ENCODE data around the gene LINC01488.

LINC01488 gene

DNA sequence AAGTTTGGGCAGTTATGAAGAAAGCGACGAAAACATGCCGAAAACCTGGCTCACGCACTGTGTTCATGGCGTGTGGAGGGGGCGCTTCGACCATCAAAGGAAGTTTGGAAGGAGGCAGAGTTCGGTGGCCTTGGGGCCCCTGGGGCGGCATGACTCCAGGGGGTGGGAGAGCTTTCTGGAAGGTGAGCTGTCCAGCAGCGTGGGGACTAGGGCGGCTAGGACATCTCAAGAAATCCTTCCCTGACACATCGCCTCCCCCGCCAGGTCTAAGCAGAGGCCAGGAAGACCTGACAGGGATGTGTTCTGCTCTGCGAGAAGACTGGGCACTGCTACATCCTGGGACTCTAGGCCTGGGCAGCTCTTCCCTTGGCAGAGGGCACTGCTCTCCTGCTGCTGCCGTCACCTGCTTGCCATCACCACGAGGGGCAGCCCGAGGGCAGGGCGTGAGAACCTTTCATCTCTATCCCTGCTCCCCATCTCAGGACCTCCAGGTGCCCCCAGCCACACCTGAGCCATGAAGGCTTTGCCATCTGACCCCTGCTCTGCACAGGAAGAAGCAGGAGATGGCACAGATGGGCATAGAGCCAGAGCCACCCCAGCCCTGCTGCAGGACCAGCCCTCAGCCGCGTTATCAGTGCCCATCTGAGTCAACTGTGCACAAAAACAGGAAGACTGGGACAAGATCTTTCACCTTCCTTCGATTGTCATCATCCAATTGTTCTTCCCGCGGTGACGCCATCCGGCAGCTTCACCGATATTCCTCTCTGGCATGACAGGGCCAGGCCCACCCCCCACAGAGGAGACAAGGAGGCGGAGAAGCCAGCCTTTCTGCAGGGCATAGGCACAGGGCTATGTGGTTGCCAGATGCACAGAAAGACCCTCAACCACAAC is 12.7 kb downstream of the LINC01488 start:
- H3K36me3 ChIP-seq (ENCODE audit: insufficient read depth, low read length) = no peaks in the 10 kb centered on the region
- H3K9me3 ChIP-seq (replicated peaks; ENCODE audit: low read length) = no peaks in the 10 kb centered on the region
- H3K4me1 ChIP-seq (ENCODE audit: control insufficient read depth, insufficient read depth, low read length) = peaks cover 17% of the 10 kb centered on the region
- no peaks in the 10 kb centered on the region for H3K27me3 ChIP-seq (ENCODE audit: control insufficient read depth, insufficient read depth, low read length)
- no peak overlapping the region for H3K4me3 ChIP-seq (ENCODE audit: low read length)
- no peak overlapping the region for H3K9ac ChIP-seq (ENCODE audit: low read depth, low read length)
- no peak overlapping the region for H3K4me2 ChIP-seq (ENCODE audit: low read length)

DNA sequence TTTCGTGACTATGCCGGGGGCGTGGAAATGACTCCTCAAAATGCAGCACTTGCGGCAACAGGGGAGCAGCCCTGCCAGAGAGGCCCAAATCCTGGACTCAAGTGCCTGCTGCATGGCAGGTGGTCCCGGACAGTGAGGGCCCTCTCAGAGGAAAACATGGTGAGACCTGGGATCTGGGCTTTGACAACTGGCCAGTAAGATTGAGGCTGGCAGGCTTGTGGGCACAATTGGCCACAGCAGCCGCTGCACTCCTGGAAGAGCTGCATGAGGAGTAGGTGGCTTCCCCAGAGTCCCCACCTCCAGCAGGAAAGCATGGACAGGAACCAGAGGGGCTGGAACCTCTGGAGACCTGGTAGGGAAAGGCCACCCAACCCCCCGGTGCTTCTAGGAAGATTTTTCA is 13.4 kb downstream of the LINC01488 start:
- Histone ChIP-seq H3K9me3 (replicated peaks; ENCODE audit: low read length) (no peaks in the 10 kb centered on the region), H3K4me2 (ENCODE audit: low read length) (no peak overlapping the region), H3K36me3 (ENCODE audit: insufficient read depth, low read length) (no peaks in the 10 kb centered on the region), H3K27me3 (ENCODE audit: control insufficient read depth, insufficient read depth, low read length) (no peaks in the 10 kb centered on the region), H3K9ac (ENCODE audit: low read depth, low read length) (no peak overlapping the region), H3K4me1 (ENCODE audit: control insufficient read depth, insufficient read depth, low read length) (peaks cover 17% of the 10 kb centered on the region), H3K4me3 (ENCODE audit: low read length) (no peak overlapping the region)

DNA sequence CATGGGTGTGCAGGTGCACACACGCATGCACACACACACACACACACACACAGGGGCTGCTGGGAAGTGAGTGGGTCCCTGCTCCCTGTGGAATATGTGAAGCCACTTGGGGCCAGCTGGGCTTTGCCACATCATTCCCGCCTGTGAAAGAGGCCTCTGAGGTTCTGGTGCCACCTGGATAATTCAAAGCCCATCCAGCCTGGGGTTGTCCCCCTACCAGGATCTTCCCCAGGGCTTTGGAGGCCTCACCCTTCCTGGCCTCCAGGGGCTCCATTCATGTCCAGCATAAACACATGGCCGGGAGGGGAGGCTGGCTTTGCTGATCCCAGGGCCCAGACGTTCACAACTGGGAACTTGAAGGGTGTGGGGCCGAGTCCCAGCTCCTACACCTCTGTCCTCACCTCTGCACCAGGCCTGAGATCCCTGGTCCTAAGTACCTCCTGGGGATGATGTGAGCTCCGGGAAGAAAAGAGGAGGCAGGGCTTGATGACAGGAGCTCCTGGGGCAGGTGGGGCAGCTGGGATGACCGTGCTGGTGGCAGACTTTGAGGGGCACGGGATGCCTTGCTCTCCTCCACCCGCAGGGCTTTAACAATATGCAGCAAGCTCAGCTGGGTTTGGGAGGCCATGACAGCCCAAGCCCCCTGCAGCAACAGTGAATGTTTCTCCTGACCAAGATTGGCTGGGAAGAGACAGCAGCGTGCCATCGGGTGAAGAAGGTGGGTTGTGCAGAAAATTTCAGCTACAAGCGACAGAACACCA is 14.2 kb downstream of the LINC01488 start:
- peaks cover 17% of the 10 kb centered on the region for H3K4me1 ChIP-seq (ENCODE audit: control insufficient read depth, insufficient read depth, low read length)
- H3K9ac ChIP-seq (ENCODE audit: low read depth, low read length) = no peak overlapping the region
- no peaks in the 10 kb centered on the region for H3K36me3 ChIP-seq (ENCODE audit: insufficient read depth, low read length)
- H3K4me3 ChIP-seq (ENCODE audit: low read length) = no peak overlapping the region
- no peaks in the 10 kb centered on the region for H3K27me3 ChIP-seq (ENCODE audit: control insufficient read depth, insufficient read depth, low read length)
- no peaks in the 10 kb centered on the region for H3K9me3 ChIP-seq (replicated peaks; ENCODE audit: low read length)
- no peak overlapping the region for H3K4me2 ChIP-seq (ENCODE audit: low read length)

DNA sequence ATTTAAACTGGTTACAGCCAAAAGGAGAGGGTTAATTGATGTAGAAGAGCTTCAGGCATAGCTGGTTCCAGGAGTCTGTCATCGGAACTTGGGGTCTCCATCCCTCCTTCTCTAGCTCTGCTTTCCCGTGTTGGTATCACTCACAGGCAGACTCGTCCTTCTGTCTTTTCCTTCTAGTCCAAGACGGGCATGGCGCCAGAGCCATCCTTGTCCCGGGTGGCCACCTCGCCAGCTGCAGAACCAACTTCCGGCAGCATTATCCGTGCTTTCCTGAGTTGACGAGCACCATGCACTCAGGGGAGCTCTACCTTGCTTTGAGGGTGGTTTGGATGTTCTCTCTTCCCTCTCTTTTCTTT is 14.7 kb downstream of the LINC01488 start:
- peaks cover 17% of the 10 kb centered on the region for H3K4me1 ChIP-seq (ENCODE audit: control insufficient read depth, insufficient read depth, low read length)
- H3K9me3 ChIP-seq (replicated peaks; ENCODE audit: low read length) = no peaks in the 10 kb centered on the region
- H3K27me3 ChIP-seq (ENCODE audit: control insufficient read depth, insufficient read depth, low read length) = no peaks in the 10 kb centered on the region
- no peaks in the 10 kb centered on the region for H3K36me3 ChIP-seq (ENCODE audit: insufficient read depth, low read length)
- no peak overlapping the region for H3K4me2 ChIP-seq (ENCODE audit: low read length)
- peak overlapping the region; percentile 81 for H3K9ac ChIP-seq (ENCODE audit: low read depth, low read length)
- H3K4me3 ChIP-seq (ENCODE audit: low read length) = no peak overlapping the region

DNA sequence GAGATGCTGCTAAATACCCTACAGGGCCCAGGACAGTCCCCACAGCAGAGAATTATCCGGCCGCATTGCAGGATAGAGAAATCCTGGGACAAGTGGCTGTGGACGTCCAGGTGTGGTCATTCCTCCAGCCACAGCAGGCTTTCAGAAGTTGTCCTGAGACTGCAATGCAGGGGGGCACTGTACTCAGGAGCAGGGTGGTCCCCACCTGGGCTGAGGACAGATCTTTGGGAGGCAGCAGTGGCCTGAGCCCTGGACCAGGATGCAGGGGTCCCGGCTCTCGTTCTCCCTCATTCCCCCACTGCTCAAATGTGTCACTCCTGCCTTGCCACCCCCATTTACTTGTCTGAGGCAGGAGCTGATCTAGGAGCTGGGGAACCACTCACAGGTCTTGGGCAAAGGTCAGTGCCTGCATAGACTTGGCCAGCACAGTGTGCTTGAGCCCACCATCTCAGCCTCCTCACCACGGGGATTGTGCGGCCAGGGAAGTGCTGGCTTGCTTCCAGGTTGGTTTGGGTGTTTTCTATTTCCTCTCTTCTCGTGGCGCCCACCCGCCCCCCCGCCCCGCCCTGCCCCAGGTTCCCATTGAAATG is 15.3 kb downstream of the LINC01488 start:
- peak overlapping the region; percentile 81 for H3K9ac ChIP-seq (ENCODE audit: low read depth, low read length)
- peak overlapping the region; percentile 36 for H3K4me3 ChIP-seq (ENCODE audit: low read length)

DNA sequence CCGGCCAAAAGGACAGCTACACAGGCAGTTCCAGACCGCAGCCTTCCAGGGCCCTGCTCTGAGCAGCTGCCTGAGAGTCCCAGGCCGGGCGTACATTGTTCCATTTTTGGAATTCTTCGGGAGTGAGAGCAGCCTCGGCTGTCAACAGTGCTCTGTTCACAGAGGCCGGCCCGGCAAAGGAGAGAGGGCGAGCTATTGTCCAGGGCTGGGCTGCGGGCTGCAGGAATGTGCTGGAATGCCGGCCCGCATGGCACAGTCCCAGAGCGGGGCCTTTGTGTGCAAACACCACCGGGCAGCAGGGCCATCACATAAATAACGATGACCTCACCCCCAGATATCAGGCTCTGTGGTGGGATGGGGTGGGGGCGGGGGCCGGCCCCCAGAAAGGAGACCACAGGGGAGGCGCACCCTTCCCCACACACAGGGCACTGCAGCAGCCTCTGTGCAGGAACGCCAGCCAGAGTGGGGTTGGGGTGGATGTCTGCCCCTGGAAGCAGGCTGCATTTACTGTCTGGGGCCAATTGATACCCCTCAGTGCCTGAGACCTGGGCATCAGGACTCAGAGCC is 15.8 kb downstream of the LINC01488 start:
- peak overlapping the region; percentile 36 for H3K4me2 ChIP-seq (ENCODE audit: low read length)
- no peaks in the 10 kb centered on the region for H3K9me3 ChIP-seq (replicated peaks; ENCODE audit: low read length)
- H3K9ac ChIP-seq (ENCODE audit: low read depth, low read length) = peak overlapping the region; percentile 20
- peak overlapping the region; percentile 14 for H3K4me3 ChIP-seq (ENCODE audit: low read length)
- no peaks in the 10 kb centered on the region for H3K36me3 ChIP-seq (ENCODE audit: insufficient read depth, low read length)
- H3K4me1 ChIP-seq (ENCODE audit: control insufficient read depth, insufficient read depth, low read length) = peaks cover 17% of the 10 kb centered on the region
- H3K27me3 ChIP-seq (ENCODE audit: control insufficient read depth, insufficient read depth, low read length) = peaks cover 6% of the 10 kb centered on the region

More for the DNA sequence above, 15.3 kb downstream of the LINC01488 start:
- Histone ChIP-seq H3K27me3 (ENCODE audit: control insufficient read depth, insufficient read depth, low read length) (peaks cover under 1% of the 10 kb centered on the region), H3K4me2 (ENCODE audit: low read length) (peak overlapping the region; percentile 72), H3K36me3 (ENCODE audit: insufficient read depth, low read length) (no peaks in the 10 kb centered on the region), H3K9me3 (replicated peaks; ENCODE audit: low read length) (no peaks in the 10 kb centered on the region), H3K4me1 (ENCODE audit: control insufficient read depth, insufficient read depth, low read length) (peaks cover 17% of the 10 kb centered on the region)

DNA sequence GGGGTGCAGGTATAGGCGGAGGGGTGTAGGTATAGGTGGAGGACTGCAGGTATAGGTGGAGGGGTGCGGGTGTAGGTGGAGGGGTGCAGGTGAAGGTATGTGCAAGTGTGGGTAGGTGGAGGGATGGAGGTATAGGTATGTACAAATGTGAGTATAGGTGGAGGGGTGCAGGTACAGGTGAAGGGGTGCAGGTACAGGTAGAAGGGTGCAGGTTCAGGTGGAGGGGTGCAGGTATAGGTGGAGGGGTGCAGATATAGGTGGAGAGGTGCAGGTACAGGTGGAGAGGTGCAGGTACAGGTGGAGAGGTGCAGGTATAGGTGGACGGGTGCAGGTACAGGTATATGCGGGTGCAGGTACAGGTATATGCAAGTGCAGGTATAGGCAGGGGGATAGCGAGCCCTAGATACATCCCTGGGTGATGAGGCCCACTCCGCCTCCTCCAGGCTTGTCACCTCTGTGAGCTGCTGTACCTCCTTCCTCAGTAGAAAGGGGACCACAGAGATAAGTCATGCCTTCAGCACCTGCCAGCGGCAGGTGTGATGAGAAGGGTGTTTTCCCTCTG is 17.2 kb downstream of the LINC01488 start:
- Histone ChIP-seq H3K4me2 (ENCODE audit: low read length) (no peak overlapping the region), H3K9me3 (replicated peaks; ENCODE audit: low read length) (no peaks in the 10 kb centered on the region), H3K9ac (ENCODE audit: low read depth, low read length) (no peak overlapping the region), H3K4me1 (ENCODE audit: control insufficient read depth, insufficient read depth, low read length) (peaks cover 17% of the 10 kb centered on the region), H3K36me3 (ENCODE audit: insufficient read depth, low read length) (no peaks in the 10 kb centered on the region), H3K4me3 (ENCODE audit: low read length) (no peak overlapping the region), H3K27me3 (ENCODE audit: control insufficient read depth, insufficient read depth, low read length) (peaks cover 6% of the 10 kb centered on the region)

DNA sequence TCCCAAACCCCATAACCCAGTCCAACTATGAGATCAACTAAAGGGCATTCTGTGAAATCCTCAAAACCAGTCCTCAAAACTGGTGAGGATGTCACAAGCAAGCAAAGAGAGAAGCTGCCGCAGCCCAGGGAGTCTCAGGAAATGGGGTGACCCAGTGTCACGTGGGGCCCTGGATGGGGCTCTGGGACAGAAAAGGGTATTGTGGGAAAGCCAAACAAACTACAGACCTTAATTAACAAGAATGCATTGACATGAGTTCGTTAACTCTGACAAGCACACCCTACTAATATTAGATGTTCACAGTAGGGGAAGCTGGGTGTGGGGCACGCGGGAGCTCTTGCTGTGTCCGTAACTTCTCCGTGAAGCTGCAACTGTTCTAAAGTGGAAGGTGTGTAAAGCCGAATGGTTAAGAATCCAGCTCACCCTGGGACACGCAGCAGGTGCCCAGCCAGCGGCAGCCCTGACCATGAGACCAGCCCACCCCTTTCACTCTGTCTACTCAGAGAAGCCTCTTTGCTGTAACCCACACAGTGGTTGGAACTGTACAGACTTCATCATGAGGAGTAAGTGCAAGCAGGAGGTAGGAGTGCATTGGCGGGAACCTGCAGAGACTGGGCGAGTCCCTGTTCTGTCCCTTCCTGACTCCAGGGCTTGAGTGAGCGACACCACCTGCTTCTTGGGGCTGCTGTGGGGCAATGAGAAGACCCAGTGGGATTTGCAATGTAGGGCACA is 17.9 kb downstream of the LINC01488 start:
- Histone ChIP-seq H3K36me3 (ENCODE audit: insufficient read depth, low read length) (no peaks in the 10 kb centered on the region), H3K4me1 (ENCODE audit: control insufficient read depth, insufficient read depth, low read length) (peaks cover 17% of the 10 kb centered on the region), H3K9me3 (replicated peaks; ENCODE audit: low read length) (no peaks in the 10 kb centered on the region), H3K27me3 (ENCODE audit: control insufficient read depth, insufficient read depth, low read length) (peaks cover 6% of the 10 kb centered on the region), H3K4me2 (ENCODE audit: low read length) (no peak overlapping the region), H3K9ac (ENCODE audit: low read depth, low read length) (no peak overlapping the region), H3K4me3 (ENCODE audit: low read length) (no peak overlapping the region)

DNA sequence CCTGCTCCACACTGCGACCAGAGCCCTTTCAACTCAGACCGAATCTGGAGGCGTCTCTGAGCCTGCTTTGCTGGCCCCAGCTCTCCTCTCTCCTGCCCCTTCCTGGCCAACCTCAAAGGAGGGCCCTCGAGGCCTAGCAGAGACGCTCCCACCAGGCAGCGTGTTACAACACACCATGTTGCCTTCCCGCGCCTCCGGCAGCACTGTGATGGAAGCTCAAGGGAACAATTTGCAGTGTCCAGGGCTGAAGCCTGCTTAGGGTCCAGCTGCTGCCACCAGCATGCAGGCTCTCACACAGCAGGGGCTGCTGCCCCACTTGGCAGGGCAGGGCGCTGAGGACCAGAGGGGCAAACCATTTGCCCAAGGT is 18.4 kb downstream of the LINC01488 start:
- Histone ChIP-seq H3K4me2 (ENCODE audit: low read length) (no peak overlapping the region), H3K9ac (ENCODE audit: low read depth, low read length) (no peak overlapping the region), H3K9me3 (replicated peaks; ENCODE audit: low read length) (no peaks in the 10 kb centered on the region), H3K27me3 (ENCODE audit: control insufficient read depth, insufficient read depth, low read length) (peaks cover 6% of the 10 kb centered on the region), H3K4me3 (ENCODE audit: low read length) (no peak overlapping the region), H3K36me3 (ENCODE audit: insufficient read depth, low read length) (no peaks in the 10 kb centered on the region), H3K4me1 (ENCODE audit: control insufficient read depth, insufficient read depth, low read length) (peaks cover 17% of the 10 kb centered on the region)

DNA sequence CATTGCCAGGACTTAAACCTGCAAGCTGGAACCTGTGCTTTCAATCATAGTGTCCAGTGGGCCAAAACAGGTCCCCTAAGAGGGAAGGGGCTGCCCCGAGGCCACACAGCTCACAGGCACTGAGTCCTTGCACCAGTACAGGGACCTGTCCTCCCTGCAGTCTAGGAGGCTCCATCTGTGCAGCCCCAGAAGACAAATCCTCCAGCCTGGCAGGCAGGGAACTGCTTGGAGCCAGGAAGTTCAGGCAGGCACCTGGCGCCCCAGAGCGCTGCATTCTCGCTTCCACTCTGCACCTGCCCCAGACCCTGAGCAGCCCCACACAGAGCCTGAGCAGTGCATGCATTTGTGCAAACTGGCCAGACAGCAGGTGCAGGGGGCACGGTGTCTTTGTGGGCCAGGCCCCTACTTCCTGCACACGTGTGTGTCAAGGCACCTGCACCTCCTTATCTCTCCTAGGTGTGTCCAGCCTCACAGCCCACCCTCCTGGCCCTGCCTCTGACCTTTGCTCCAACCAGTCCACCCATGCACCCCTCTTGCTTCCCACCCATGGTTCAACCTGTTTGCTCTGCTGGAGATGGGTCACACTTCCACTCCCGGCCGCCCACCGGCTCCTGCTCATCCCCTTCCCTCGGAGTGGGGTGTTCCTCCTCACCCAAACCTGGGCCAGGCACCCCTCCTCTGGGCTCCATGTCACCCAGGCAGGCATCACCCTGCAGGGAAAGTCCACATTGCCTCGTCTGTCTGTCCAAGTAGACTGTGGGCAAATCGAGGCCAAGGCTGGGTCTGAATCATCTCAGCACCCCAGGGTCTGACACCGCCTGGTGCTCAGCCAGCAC is 19.0 kb downstream of the LINC01488 start:
- no peak overlapping the region for H3K4me3 ChIP-seq (ENCODE audit: low read length)
- H3K27me3 ChIP-seq (ENCODE audit: control insufficient read depth, insufficient read depth, low read length) = peaks cover 6% of the 10 kb centered on the region
- no peaks in the 10 kb centered on the region for H3K36me3 ChIP-seq (ENCODE audit: insufficient read depth, low read length)
- no peaks in the 10 kb centered on the region for H3K9me3 ChIP-seq (replicated peaks; ENCODE audit: low read length)
- no peak overlapping the region for H3K9ac ChIP-seq (ENCODE audit: low read depth, low read length)
- H3K4me1 ChIP-seq (ENCODE audit: control insufficient read depth, insufficient read depth, low read length) = peaks cover 17% of the 10 kb centered on the region
- H3K4me2 ChIP-seq (ENCODE audit: low read length) = no peak overlapping the region
